Measurements from ENCODE around the gene GABBR2. TPM values are rescaled to one million over a fixed set of nuclear protein-coding genes. Genes with fewer than 3 reads are reported as not detected.

Gene GABBR2
- polyA plus RNA-seq, 1 of the 3 experiments (the other 2 are of a cell fraction), result not detected

DNA sequence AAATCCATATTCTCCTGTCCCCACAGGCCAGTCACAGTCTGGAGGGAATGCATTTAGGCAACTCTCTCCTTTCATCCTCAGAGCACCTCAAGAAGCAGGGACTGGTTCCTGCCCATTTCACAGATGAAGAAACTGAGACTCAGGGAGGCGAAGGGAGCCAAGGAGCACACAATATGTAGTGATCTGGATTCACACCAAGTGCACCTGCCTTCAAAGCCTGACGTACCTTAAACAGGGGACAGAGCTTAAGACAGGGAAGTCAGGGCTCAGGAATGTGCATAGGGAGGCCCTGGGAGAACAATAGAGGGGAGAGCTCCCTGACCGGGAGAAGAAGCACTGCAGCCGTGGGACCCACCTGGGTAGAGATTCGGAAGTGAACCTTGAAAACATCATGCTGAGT is 83.0 kb downstream of the GABBR2 start (continued):
- TF ChIP-seq, protein P1, sequence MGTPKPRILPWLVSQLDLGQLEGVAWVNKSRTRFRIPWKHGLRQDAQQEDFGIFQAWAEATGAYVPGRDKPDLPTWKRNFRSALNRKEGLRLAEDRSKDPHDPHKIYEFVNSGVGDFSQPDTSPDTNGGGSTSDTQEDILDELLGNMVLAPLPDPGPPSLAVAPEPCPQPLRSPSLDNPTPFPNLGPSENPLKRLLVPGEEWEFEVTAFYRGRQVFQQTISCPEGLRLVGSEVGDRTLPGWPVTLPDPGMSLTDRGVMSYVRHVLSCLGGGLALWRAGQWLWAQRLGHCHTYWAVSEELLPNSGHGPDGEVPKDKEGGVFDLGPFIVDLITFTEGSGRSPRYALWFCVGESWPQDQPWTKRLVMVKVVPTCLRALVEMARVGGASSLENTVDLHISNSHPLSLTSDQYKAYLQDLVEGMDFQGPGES (IDR thresholded peaks at IDR 0.05; ENCODE audit: low read depth, low read length), result no peak
- TF ChIP-seq, protein P2, sequence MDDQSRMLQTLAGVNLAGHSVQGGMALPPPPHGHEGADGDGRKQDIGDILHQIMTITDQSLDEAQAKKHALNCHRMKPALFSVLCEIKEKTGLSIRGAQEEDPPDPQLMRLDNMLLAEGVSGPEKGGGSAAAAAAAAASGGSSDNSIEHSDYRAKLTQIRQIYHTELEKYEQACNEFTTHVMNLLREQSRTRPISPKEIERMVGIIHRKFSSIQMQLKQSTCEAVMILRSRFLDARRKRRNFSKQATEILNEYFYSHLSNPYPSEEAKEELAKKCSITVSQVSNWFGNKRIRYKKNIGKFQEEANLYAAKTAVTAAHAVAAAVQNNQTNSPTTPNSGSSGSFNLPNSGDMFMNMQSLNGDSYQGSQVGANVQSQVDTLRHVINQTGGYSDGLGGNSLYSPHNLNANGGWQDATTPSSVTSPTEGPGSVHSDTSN (IDR thresholded peaks at IDR 0.05), result no peak
- TF ChIP-seq, protein P3, sequence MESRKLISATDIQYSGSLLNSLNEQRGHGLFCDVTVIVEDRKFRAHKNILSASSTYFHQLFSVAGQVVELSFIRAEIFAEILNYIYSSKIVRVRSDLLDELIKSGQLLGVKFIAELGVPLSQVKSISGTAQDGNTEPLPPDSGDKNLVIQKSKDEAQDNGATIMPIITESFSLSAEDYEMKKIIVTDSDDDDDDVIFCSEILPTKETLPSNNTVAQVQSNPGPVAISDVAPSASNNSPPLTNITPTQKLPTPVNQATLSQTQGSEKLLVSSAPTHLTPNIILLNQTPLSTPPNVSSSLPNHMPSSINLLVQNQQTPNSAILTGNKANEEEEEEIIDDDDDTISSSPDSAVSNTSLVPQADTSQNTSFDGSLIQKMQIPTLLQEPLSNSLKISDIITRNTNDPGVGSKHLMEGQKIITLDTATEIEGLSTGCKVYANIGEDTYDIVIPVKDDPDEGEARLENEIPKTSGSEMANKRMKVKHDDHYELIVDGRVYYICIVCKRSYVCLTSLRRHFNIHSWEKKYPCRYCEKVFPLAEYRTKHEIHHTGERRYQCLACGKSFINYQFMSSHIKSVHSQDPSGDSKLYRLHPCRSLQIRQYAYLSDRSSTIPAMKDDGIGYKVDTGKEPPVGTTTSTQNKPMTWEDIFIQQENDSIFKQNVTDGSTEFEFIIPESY (IDR thresholded peaks at IDR 0.05; ENCODE audit: borderline replicate concordance, low read depth), result no peak
- no peak for TF ChIP-seq GABPA (IDR thresholded peaks at IDR 0.05; ENCODE audit: low read depth)

DNA sequence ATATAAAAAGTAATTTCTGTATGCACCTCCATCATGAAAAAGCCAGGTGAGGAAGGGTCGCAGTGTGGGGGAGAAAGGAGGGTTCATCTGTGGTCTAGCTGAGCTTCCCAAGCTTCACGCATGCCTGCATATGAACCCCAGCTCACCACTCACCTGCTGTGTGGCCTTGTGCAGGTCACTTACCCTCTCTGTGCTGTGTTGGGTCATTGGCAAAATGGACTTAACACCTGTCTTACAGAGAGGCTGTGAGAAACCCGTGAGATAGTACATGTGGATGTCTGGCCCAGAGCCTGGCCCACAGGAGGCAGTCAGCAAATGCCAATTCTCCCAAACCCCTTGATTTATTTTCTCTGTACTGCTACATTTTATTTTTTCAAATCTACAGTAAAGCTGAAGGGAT is 88.9 kb downstream of the GABBR2 start:
- Histone ChIP-seq H3K4me1 (ENCODE audit: control insufficient read depth in 1 of 2, insufficient read depth in 2 of 2, low read depth in 1 of 2, low read length in 1 of 2) (no peaks in the 10 kb centered on the region), H3K9me2 (no peaks in the 10 kb centered on the region), H3F3A (replicated peaks; ENCODE audit: insufficient read depth) (no peaks in the 10 kb centered on the region), H3K36me3 (replicated peaks in 1 of 2; ENCODE audit: control insufficient read depth in 1 of 2, insufficient read depth in 2 of 2, low read length in 1 of 2) (no peaks in the 10 kb centered on the region), H3K4me2 (no peak overlapping the region), H3K79me2 (ENCODE audit: insufficient read depth) (no peaks in the 10 kb centered on the region), H3K27me3 (ENCODE audit: insufficient read depth) (peaks cover 10% of the 10 kb centered on the region), H3K27ac (ENCODE audit: low read depth in 2 of 2, low read length in 1 of 2) (no peak overlapping the region), H3K9ac (no peak overlapping the region), H3K4me3 (ENCODE audit: low read depth in 2 of 2, low read length in 1 of 2) (no peak overlapping the region), H3K9me3 (no peaks in the 10 kb centered on the region), H4K20me1 (ENCODE audit: insufficient read depth) (no peaks in the 10 kb centered on the region), H2AFZ (ENCODE audit: low read depth) (no peak overlapping the region)
- no peak for TF ChIP-seq SMC3 (IDR thresholded peaks at IDR 0.05; ENCODE audit: low read depth, low read length)
- WGBS (ENCODE audit: low lambda C conversion rate), result 26% methylated on average over 3 of the region's 3 CpGs
- no peak for DNase-seq
- ChIA-PET POLR2A (no interaction called here), CTCF (no interaction called here)

DNA sequence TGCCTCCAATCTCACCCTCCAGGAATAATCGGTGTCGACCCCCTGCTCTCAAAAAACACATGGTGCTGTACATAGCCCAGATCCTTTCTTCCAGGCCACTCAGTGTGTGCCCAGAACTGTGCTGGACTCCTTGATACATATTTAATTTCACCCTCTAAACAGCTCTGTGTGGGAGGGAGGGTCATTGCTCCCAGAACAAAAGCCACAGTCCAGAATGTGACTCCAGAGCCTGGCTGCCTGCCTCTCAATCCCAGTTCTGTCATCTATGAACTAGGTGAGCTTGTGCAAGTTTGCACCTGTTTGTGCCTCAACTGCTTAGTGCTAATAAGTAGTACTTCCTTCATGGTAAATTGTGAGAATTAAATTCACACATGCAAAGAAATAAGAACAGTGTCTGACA is 93.1 kb downstream of the GABBR2 start:
- Histone ChIP-seq H3K36me3 (replicated peaks in 1 of 2; ENCODE audit: control insufficient read depth in 1 of 2, insufficient read depth in 2 of 2, low read length in 1 of 2) (no peaks in the 10 kb centered on the region), H3K4me1 (ENCODE audit: control insufficient read depth in 1 of 2, insufficient read depth in 2 of 2, low read depth in 1 of 2, low read length in 1 of 2) (no peaks in the 10 kb centered on the region), H3K9ac (no peak overlapping the region), H3K27ac (ENCODE audit: low read depth in 2 of 2, low read length in 1 of 2) (no peak overlapping the region), H3K27me3 (ENCODE audit: insufficient read depth) (peaks cover 1% of the 10 kb centered on the region; the same call in 1 of the 2 replicates), H3K9me3 (no peaks in the 10 kb centered on the region), H3K4me3 (ENCODE audit: low read depth in 2 of 2, low read length in 1 of 2) (no peak overlapping the region), H4K20me1 (ENCODE audit: insufficient read depth) (no peaks in the 10 kb centered on the region), H3K4me2 (no peak overlapping the region), H2AFZ (ENCODE audit: low read depth) (no peak overlapping the region), H3K79me2 (ENCODE audit: insufficient read depth) (no peaks in the 10 kb centered on the region), H3F3A (replicated peaks; ENCODE audit: insufficient read depth) (no peaks in the 10 kb centered on the region), H3K9me2 (no peaks in the 10 kb centered on the region)
- ChIA-PET CTCF (no interaction called here), POLR2A (no interaction called here)
- TF ChIP-seq MXI1 (IDR thresholded peaks at IDR 0.05; ENCODE audit: low read depth, low read length) (no peak), TCF12 (IDR thresholded peaks at IDR 0.05) (no peak), ELF1 (IDR thresholded peaks at IDR 0.05) (no peak), CHD2 (IDR thresholded peaks at IDR 0.05; ENCODE audit: low read length, partially characterized antibody) (no peak), MEF2A (IDR thresholded peaks at IDR 0.05; ENCODE audit: borderline replicate concordance, low read depth) (no peak), FOXJ3 (CRISPR knock-in tag; IDR thresholded peaks at IDR 0.05) (no peak), GABPA (IDR thresholded peaks at IDR 0.05; ENCODE audit: low read depth) (no peak), YY1 (IDR thresholded peaks at IDR 0.05; ENCODE audit: low read depth) (no peak), RAD21 (IDR thresholded peaks at IDR 0.05; ENCODE audit: low read length) (no peak), NFIC (IDR thresholded peaks at IDR 0.05; ENCODE audit: borderline replicate concordance) (no peak), RXRA (IDR thresholded peaks at IDR 0.05; ENCODE audit: borderline replicate concordance, low read depth) (no peak)
- TF ChIP-seq, protein P4, sequence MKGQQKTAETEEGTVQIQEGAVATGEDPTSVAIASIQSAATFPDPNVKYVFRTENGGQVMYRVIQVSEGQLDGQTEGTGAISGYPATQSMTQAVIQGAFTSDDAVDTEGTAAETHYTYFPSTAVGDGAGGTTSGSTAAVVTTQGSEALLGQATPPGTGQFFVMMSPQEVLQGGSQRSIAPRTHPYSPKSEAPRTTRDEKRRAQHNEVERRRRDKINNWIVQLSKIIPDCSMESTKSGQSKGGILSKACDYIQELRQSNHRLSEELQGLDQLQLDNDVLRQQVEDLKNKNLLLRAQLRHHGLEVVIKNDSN (IDR thresholded peaks at IDR 0.05; ENCODE audit: borderline replicate concordance, low read depth), result no peak
- no peak for DNase-seq
- WGBS (ENCODE audit: low lambda C conversion rate), result 27% methylated on average over 2 of the region's 2 CpGs
